ENCODE measurements around the gene YWHAH.

The YWHAH gene

GRCh38 chr22:31920306-31920705 is 24.0 kb upstream of the YWHAH start:
- no peak for TF ChIP-seq SCRT2 (tag by site-specific recombination; IDR thresholded peaks at IDR 0.05)
- no peak for TF ChIP-seq ZNF776 (tag by site-specific recombination; IDR thresholded peaks at IDR 0.05; ENCODE audit: borderline replicate concordance)
- TF ChIP-seq ZNF596 (tag by site-specific recombination; IDR thresholded peaks at IDR 0.05), result no peak
- TF ChIP-seq RBAK (tag by site-specific recombination; IDR thresholded peaks at IDR 0.05), result no peak
- TF ChIP-seq ZNF843 (tag by site-specific recombination; IDR thresholded peaks at IDR 0.05), result no peak
- no peak for TF ChIP-seq ZNF398 (tag by site-specific recombination; IDR thresholded peaks at IDR 0.05)
- no peak for TF ChIP-seq ZNF223 (tag by site-specific recombination; IDR thresholded peaks at IDR 0.05)
- TF ChIP-seq ZXDB (tag by site-specific recombination; IDR thresholded peaks at IDR 0.05), result no peak
- TF ChIP-seq SP3 (tag by site-specific recombination; IDR thresholded peaks at IDR 0.05), result no peak
- TF ChIP-seq ZNF629 (tag by site-specific recombination; IDR thresholded peaks at IDR 0.05), result no peak
- TF ChIP-seq ZNF114 (tag by site-specific recombination; IDR thresholded peaks at IDR 0.05), result no peak
- no peak for TF ChIP-seq ZSCAN18 (tag by site-specific recombination; IDR thresholded peaks at IDR 0.05)
- no peak for TF ChIP-seq ZSCAN30 (tag by site-specific recombination; IDR thresholded peaks at IDR 0.05)
- TF ChIP-seq ZNF362 (tag by site-specific recombination; IDR thresholded peaks at IDR 0.05), result no peak
- no peak for TF ChIP-seq IKZF3 (tag by site-specific recombination; IDR thresholded peaks at IDR 0.05)
- TF ChIP-seq ZNF133 (tag by site-specific recombination; IDR thresholded peaks at IDR 0.05), result no peak
- no peak overlapping the region for H3K4me3 ChIP-seq (ENCODE audit: low read depth, low read length)
- POLR2A ChIA-PET, result no interaction called here
- CTCF ChIA-PET, result no interaction called here
- no peaks in the 10 kb centered on the region for H3K4me1 ChIP-seq (ENCODE audit: control insufficient read depth, insufficient read depth, low read length)
- H3K9me3 ChIP-seq (ENCODE audit: control insufficient read depth, insufficient read depth, low read depth, low read length), result no peaks in the 10 kb centered on the region
- no peak overlapping the region for H3K27ac ChIP-seq (ENCODE audit: extremely low read depth, low read depth, low read length)
- no peaks in the 10 kb centered on the region for H3K36me3 ChIP-seq (ENCODE audit: control insufficient read depth in 2 of 2, insufficient read depth in 1 of 2, low read length in 2 of 2)

GRCh38 chr22:31921106-31921505 is 23.2 kb upstream of the YWHAH start:
- CTCF ChIA-PET, result no interaction called here
- POLR2A ChIA-PET, result no interaction called here
- TF ChIP-seq ZNF626 (tag by site-specific recombination; IDR thresholded peaks at IDR 0.05) (no peak), GFI1B (tag by site-specific recombination; IDR thresholded peaks at IDR 0.05) (no peak), PATZ1 (tag by site-specific recombination; IDR thresholded peaks at IDR 0.05) (no peak), ZNF19 (tag by site-specific recombination; IDR thresholded peaks at IDR 0.05; ENCODE audit: low read depth) (no peak), ZNF221 (tag by site-specific recombination; IDR thresholded peaks at IDR 0.05; ENCODE audit: borderline replicate concordance) (no peak), ZNF473 (tag by site-specific recombination; IDR thresholded peaks at IDR 0.05) (no peak), TSHZ1 (tag by site-specific recombination; IDR thresholded peaks at IDR 0.05; ENCODE audit: borderline replicate concordance) (no peak), GLIS1 (tag by site-specific recombination; IDR thresholded peaks at IDR 0.05) (no peak), ZBTB8A (tag by site-specific recombination; IDR thresholded peaks at IDR 0.05) (no peak), ZNF248 (tag by site-specific recombination; IDR thresholded peaks at IDR 0.05) (no peak), ZNF354C (tag by site-specific recombination; IDR thresholded peaks at IDR 0.05; ENCODE audit: borderline replicate concordance, low read depth) (no peak)

More at GRCh38 chr22:31921106-31921505, 23.2 kb upstream of the YWHAH start:
- Histone ChIP-seq H3K27ac (ENCODE audit: extremely low read depth, low read depth, low read length) (no peak overlapping the region), H3K4me1 (ENCODE audit: control insufficient read depth, insufficient read depth, low read length) (no peaks in the 10 kb centered on the region), H3K9me3 (ENCODE audit: control insufficient read depth, insufficient read depth, low read depth, low read length) (no peaks in the 10 kb centered on the region), H3K36me3 (ENCODE audit: control insufficient read depth in 2 of 2, insufficient read depth in 1 of 2, low read length in 2 of 2) (no peaks in the 10 kb centered on the region), H3K4me3 (ENCODE audit: low read depth, low read length) (no peak overlapping the region)

All from HEK293 (cell line).